Transverse colon (tissue), 4 donors: ENCODE results near the gene ZNF770. TPM values are rescaled to one million over a fixed set of nuclear protein-coding genes. Genes with fewer than 3 reads are reported as not detected.

Experiments used
- DNase-seq: peaks from one replicate; pipeline ENCODE4 v3.0.0-alpha.2; 2019
- H3K27ac ChIP-seq, 4 donors: fragments of 200-600 bp; sonication (generic); 2 replicates each; pipeline ENCODE4 v1.5.1; 2016 to 2018; ENCODE audit warnings: inconsistent platforms in 4 of 4
- H3K27me3 ChIP-seq: fragments of 200-600 bp; sonication (generic); 2 replicates; pipeline ENCODE4 v1.5.1; 2017; ENCODE audit warnings: inconsistent platforms
- H3K36me3 ChIP-seq, 4 donors: fragments of 200-600 bp; sonication (generic); 2 replicates each; pipeline ENCODE4 v1.5.1; 2017 to 2019; ENCODE audit warnings: inconsistent platforms in 4 of 4
- H3K4me1 ChIP-seq, 4 donors: fragments of 200-600 bp; sonication (generic); 2 replicates each; pipeline ENCODE4 v1.5.1; 2017 to 2020; ENCODE audit warnings: inconsistent platforms in 4 of 4
- H3K4me3 ChIP-seq, 4 donors: fragments of 200-600 bp; sonication (generic); 1 replicate in 1 of 4; 2 replicates in 3 of 4; pipeline versions ENCODE4 v1.5.1 to v1.6.1; 2017 to 2019; ENCODE audit warnings: inconsistent platforms in 4 of 4
- H3K9me3 ChIP-seq, 2 donors: fragments of 200-600 bp; sonication (generic); 2 replicates each; pipeline ENCODE4 v1.5.1; 2017 to 2019; ENCODE audit warnings: inconsistent platforms in 2 of 2
- CTCF ChIP-seq, 5 experiments: fragments of 200-600 bp in 3 of 5; fragments of 450-650 bp in 2 of 5; sonication (generic) in 3 of 5; IDR thresholded peaks; 1 replicate in 2 of 5; 2 replicates in 3 of 5; pipeline ENCODE4 v1.5.1; 2016 to 2017; ENCODE audit warnings: antibody characterized with exemption in 5 of 5, inconsistent platforms in 3 of 5, mild to moderate bottlenecking in 2 of 5, moderate library complexity in 1 of 5
- EP300 ChIP-seq: sonication (generic); formaldehyde crosslinking; IDR thresholded peaks from one replicate; pipeline ENCODE4 v1.6.1; 2017; ENCODE audit warnings: antibody characterized with exemption, low read depth
- POLR2A ChIP-seq: fragments of 450-650 bp; IDR thresholded peaks from one replicate; pipeline ENCODE4 v1.6.1; 2016; ENCODE audit warnings: antibody characterized with exemption, mild to moderate bottlenecking, moderate library complexity
- POLR2AphosphoS5 ChIP-seq, 3 donors: sonication (generic); formaldehyde crosslinking; IDR thresholded peaks; one replicate each; pipeline ENCODE4 v1.6.1; 2016; ENCODE audit warnings: antibody characterized with exemption in 3 of 3
- whole genome bisulfite sequencing, 2 donors: methylation state at CpG; one replicate each; pipeline ENCODE4 v1.1.5; 2018; ENCODE audit warnings: low coverage in 1 of 2; 5-methylcytosine and 5-hydroxymethylcytosine counted together
- in situ Hi-C, 4 donors: fragments of 200-750 bp; cut with MboI; loops; one replicate each; pipeline versions ENCODE4 v1.15.0 to v1.15.1; 2017; ENCODE audit warnings: low sequenced_read_pairs in 3 of 4, low pct_ligation_motif_present in 1 of 4, low pct_unique_long_range_greater_than_20kb in 1 of 4
- intact Hi-C: fragments of 100-400 bp; cut with DNase I; formaldehyde crosslinking; loops from one replicate; pipeline ENCODE4 v1.15.1; 2023; ENCODE audit warnings: low total_unique reads
- total RNA-seq, 4 donors: library from RNA; depleted of rRNA; stranded (reverse); fragments of >200 nt; gene quantifications; one replicate each; pipeline ENCODE4 v1.1.0, GENCODE V29; 2016

The ZNF770 gene
- total RNA-seq, 4 donors from 2014 or later, result 4.2 to 19.2 (median 11.3) TPM

GRCh38 chr15:34986771-34987480 is 1.2 kb downstream of the ZNF770 start:
- peak overlapping the region in 3 of 4 donors; percentile 93 to 98 (median 95) for H3K27ac ChIP-seq
- H3K4me1 ChIP-seq, result peaks cover 14 to 33% (median 23%) of the 10 kb centered on the region in 4 donors
- no peaks in the 10 kb centered on the region for H3K9me3 ChIP-seq
- 16 to 27% methylated on average over 8 to 9 of the region's 9 CpGs for WGBS, 2 donors
- in situ Hi-C loops, result no loop called here
- TF ChIP-seq POLR2A, result no peak
- TF ChIP-seq POLR2AphosphoS5 (IDR thresholded peaks at IDR 0.05), result no peak
- no peak for TF ChIP-seq CTCF (IDR thresholded peaks at IDR 0.05)
- TF ChIP-seq EP300, result no peak
- DNase-seq, result no peak
- intact Hi-C loops, result no loop called here
- peak overlapping the region; percentile 62 to 98 (median 77) for H3K4me3 ChIP-seq
- H3K36me3 ChIP-seq, result peaks cover 0 to 9% (median 3%) of the 10 kb centered on the region in 4 donors
- no peaks in the 10 kb centered on the region for H3K27me3 ChIP-seq

GRCh38 chr15:34986326-34986725 is 1.8 kb downstream of the ZNF770 start:
- intact Hi-C loops (no loop called here), in situ Hi-C loops (no loop called here)
- 65% methylated on average over 1 of the region's 1 CpG; no CpG with 5 or more reads in 1 of the 2 donors for WGBS, 2 donors
- H3K27me3 ChIP-seq, result no peaks in the 10 kb centered on the region
- peaks cover 14 to 33% (median 23%) of the 10 kb centered on the region in 4 donors for H3K4me1 ChIP-seq
- TF ChIP-seq EP300, result no peak
- TF ChIP-seq POLR2A, result no peak
- no peak for TF ChIP-seq POLR2AphosphoS5 (IDR thresholded peaks at IDR 0.05)
- H3K36me3 ChIP-seq, result peaks cover 0 to 12% (median 4%) of the 10 kb centered on the region in 4 donors
- H3K27ac ChIP-seq, result no peak overlapping the region
- H3K9me3 ChIP-seq, result no peaks in the 10 kb centered on the region
- DNase-seq, result no peak
- peak overlapping the region in 2 of 4 donors; percentile 85 to 98 for H3K4me3 ChIP-seq

GRCh38 chr15:34984889-34985630 is 3.0 kb downstream of the ZNF770 start:
- WGBS, 2 donors, result 72 to 74% methylated on average over 9 of the region's 9 CpGs
- Histone ChIP-seq H3K4me3 (no peak overlapping the region), H3K4me1 (peaks cover 14 to 33% (median 23%) of the 10 kb centered on the region in 4 donors), H3K27ac (no peak overlapping the region), H3K9me3 (no peaks in the 10 kb centered on the region), H3K36me3 (peaks cover 0 to 12% (median 4%) of the 10 kb centered on the region in 4 donors), H3K27me3 (no peaks in the 10 kb centered on the region)
- DNase-seq, result no peak
- TF ChIP-seq EP300 (no peak), POLR2A (no peak), POLR2AphosphoS5 (IDR thresholded peaks at IDR 0.05) (no peak), CTCF (IDR thresholded peaks at IDR 0.05) (no peak)
- intact Hi-C loops, result no loop called here
- in situ Hi-C loops, result no loop called here

GRCh38 chr15:34976743-34977142 is 11.3 kb downstream of the ZNF770 start:
- H3K9me3 ChIP-seq, result no peaks in the 10 kb centered on the region
- DNase-seq, result no peak
- no peak overlapping the region for H3K27ac ChIP-seq
- no peaks in the 10 kb centered on the region for H3K27me3 ChIP-seq
- no peaks in the 10 kb centered on the region for H3K4me1 ChIP-seq
- WGBS, 2 donors, result 48 to 58% methylated on average over 2 of the region's 2 CpGs
- intact Hi-C loops (no loop called here), in situ Hi-C loops (no loop called here)
- H3K36me3 ChIP-seq, result peaks cover 0 to 4% (median 0%) of the 10 kb centered on the region in 4 donors
- TF ChIP-seq POLR2A, result no peak
- no peak overlapping the region for H3K4me3 ChIP-seq

- H3K4me3 ChIP-seq, result no peak overlapping the region
- H3K27me3 ChIP-seq, result no peaks in the 10 kb centered on the region
- 91 to 100% methylated on average over 1 to 2 of the region's 2 CpGs for WGBS, 2 donors
- in situ Hi-C loops, result no loop called here
- no peak overlapping the region for H3K27ac ChIP-seq
- no peaks in the 10 kb centered on the region for H3K9me3 ChIP-seq
- intact Hi-C loops, result no loop called here
- DNase-seq, result no peak
- no peak for TF ChIP-seq CTCF (IDR thresholded peaks at IDR 0.05)
- no peak for TF ChIP-seq EP300
- H3K4me1 ChIP-seq, result no peaks in the 10 kb centered on the region
- no peaks in the 10 kb centered on the region for H3K36me3 ChIP-seq
Observed at GRCh38 chr15:34976073-34976472, 12.0 kb downstream of the ZNF770 start.
